ENCODE data around the gene ADCY3. TPM values are rescaled to one million over a fixed set of nuclear protein-coding genes. Genes with fewer than 3 reads are reported as not detected.
A peak's percentile ranks its signal among the peaks of the same experiment; 100 is the strongest.

Gene ADCY3
- total RNA-seq, 4 donors from 2014 or later = 14.8 to 48.3 (median 34.3) TPM

DNA sequence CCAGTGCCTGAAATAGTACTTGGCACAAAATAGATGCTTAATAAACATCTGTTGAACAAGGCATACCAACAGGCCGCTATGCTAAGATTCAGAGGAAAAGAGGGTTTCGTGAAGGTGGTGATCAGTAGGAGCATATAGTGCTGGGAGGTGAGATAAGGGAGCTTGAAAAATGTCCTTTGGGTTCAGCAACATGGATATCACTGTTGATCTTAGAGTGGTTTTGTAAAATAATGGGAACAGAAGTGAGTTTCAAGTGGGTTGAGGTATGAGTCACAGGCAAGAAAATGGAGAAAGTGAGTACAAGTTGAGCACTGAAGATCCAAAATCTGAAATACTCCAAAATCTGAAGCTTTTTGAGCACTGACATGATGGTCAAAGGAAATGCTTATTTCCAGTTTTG is 122.4 kb downstream of the ADCY3 start:
- intact Hi-C loops (cut with DNase I) = no loop called here
- TF ChIP-seq, protein P1, sequence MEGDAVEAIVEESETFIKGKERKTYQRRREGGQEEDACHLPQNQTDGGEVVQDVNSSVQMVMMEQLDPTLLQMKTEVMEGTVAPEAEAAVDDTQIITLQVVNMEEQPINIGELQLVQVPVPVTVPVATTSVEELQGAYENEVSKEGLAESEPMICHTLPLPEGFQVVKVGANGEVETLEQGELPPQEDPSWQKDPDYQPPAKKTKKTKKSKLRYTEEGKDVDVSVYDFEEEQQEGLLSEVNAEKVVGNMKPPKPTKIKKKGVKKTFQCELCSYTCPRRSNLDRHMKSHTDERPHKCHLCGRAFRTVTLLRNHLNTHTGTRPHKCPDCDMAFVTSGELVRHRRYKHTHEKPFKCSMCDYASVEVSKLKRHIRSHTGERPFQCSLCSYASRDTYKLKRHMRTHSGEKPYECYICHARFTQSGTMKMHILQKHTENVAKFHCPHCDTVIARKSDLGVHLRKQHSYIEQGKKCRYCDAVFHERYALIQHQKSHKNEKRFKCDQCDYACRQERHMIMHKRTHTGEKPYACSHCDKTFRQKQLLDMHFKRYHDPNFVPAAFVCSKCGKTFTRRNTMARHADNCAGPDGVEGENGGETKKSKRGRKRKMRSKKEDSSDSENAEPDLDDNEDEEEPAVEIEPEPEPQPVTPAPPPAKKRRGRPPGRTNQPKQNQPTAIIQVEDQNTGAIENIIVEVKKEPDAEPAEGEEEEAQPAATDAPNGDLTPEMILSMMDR (IDR thresholded peaks at IDR 0.05) = no peak
- no peak for TF ChIP-seq POLR2A (IDR thresholded peaks at IDR 0.05)
- Histone ChIP-seq H3K4me1 (peaks cover 4 to 17% (median 5%) of the 10 kb centered on the region in 3 donors), H3K9me3 (no peaks in the 10 kb centered on the region), H3K36me3 (peaks cover 0 to 20% (median 0%) of the 10 kb centered on the region in 3 donors), H3K27ac (no peak overlapping the region), H3K4me3 (no peak overlapping the region), H3K27me3 (no peaks in the 10 kb centered on the region)
- 92 to 97% methylated on average over 2 of the region's 2 CpGs for WGBS, 2 donors
- DNase-seq = no peak

DNA sequence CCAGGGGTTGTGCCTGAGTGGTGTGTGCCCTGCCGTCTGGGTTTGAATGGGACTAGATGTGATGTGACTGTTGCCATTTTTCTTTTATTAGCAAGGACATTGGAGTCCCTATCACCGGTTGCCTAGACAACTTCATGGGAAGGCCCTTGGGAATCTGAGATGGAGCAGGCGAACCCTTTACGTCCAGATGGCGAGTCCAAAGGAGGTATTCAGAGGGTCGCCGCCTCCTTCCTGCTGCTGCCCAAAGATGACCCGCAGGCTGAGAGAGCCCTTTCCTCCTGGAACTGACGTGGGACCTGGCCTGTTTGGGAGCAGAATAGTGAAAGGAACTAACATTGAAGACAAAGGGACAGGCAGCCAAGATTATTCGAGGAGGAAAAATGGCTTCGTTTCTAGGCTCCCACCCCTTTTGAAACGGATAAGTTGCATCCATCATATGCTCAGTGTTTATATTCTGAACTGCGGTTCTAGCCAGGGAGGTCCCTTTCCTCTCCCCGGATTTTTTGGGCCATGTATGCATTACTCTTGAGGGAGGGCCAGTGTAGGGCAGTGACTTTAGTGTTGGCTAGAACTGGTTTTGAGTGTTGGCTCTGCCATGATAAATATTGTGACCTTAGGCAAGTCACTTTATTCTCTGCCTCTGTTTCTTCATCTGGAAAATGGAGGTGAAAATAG is 126.1 kb downstream of the ADCY3 start:
- Histone ChIP-seq H3K27ac (peak overlapping the region; percentile 92 to 100 (median 96)), H3K4me3 (peak overlapping the region; percentile 53 to 95 (median 73)), H3K36me3 (peaks cover 0 to 26% (median 0%) of the 10 kb centered on the region in 3 donors), H3K9me3 (no peaks in the 10 kb centered on the region), H3K27me3 (no peaks in the 10 kb centered on the region), H3K4me1 (peaks cover 4 to 36% (median 13%) of the 10 kb centered on the region in 3 donors)
- DNase-seq = no peak
- TF ChIP-seq, protein P1 (IDR thresholded peaks at IDR 0.05) = no peak
- no peak for TF ChIP-seq POLR2A (IDR thresholded peaks at IDR 0.05)
- intact Hi-C loops (cut with DNase I) = no loop called here
- 0 to 6% methylated on average over 9 to 10 of the region's 14 CpGs for WGBS, 2 donors

DNA sequence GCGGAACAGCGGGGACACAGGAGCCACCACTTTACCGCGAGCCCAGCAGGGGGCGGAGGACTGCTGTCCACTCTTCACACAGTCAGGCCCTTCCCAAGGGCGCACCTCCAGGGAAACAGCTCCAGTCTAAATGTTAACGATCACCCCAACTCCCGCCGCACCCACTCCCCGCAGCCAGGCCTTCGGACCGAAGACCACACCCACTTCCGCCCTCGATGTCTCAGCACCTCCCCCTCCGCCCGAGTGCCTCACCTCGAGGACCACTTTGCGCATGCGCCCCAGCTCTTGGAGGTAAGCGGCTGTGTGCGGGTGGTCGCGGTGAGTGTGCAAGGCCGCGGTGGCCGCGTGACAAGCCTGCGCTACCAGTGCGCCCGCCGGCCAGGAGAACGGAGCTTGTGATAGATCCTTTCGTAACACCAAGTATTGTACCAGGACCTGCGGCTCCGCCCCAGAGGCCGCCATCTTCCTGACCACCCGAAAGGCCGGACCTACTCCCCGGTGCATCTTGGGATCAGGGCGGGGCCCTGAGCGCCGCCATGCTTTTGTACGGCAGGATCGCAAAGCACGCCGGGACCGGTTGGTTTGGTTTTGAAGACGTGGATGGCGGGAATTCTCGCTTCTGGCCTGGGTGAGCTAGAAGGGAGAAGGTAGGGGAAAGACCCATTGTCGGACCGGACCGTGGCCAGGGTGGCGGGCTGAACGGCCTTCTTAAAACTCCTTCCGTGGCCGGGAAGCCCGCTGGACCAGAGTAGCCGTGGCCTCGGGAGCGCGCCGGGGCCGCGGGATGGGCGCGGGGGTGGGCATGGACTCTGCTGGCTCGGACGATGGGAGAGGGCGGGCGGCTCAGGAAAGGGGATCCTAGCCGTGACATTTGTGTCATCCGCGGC is 126.9 kb downstream of the ADCY3 start, which contains the start of the genes CENPO and PTRHD1:
TSS of gene CENPO (plus strand) at position 552 of the 887 bp plus-strand sequence. CDS start 495 bp downstream, outside the sequence.
TSS of gene PTRHD1 (minus strand) at position 518 of the 887 bp plus-strand sequence. CDS start at position 504, 14 bp downstream.
- DNase-seq = peak; percentile 83
- Histone ChIP-seq H3K36me3 (peaks cover 0 to 20% (median 0%) of the 10 kb centered on the region in 3 donors), H3K4me3 (peak within 1 kb of the TSS; percentile 53 to 95 (median 73)), H3K27ac (peak within 1 kb of the TSS; percentile 92 to 100 (median 96)), H3K9me3 (no peaks in the 10 kb centered on the region), H3K4me1 (peaks cover 4 to 36% (median 13%) of the 10 kb centered on the region in 3 donors), H3K27me3 (no peaks in the 10 kb centered on the region)
- TF ChIP-seq POLR2A (IDR thresholded peaks at IDR 0.05) = peak in 3 of 4 donors; percentile 32 to 70 (median 33)
- TF ChIP-seq, protein P1 (IDR thresholded peaks at IDR 0.05) = peak; percentile 26 to 78 (median 63)
- 0% methylated on average over 5 of the region's 74 CpGs; no CpG with 5 or more reads in 1 of the 2 donors for WGBS, 2 donors
- intact Hi-C loops (cut with DNase I) = no loop called here

DNA sequence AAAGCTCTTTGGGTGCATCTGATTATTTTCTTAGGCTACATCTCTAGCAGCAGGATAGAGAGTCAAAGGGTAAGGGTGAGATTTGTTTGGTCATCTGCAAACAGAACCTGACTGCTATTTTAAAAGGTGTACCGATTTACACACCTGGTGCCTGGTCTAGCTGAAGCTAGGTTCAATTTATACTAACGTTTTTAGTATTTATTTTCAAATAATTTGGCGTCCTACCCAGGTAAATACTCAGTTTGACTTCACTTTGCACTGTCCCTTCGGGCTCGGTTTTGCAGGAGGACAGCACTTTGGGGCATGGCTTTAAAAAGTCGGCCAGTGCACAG is 127.5 kb downstream of the ADCY3 start:
- intact Hi-C loops (cut with DNase I) = no loop called here
- peak overlapping the region; percentile 53 to 95 (median 73) for H3K4me3 ChIP-seq
- no peak for TF ChIP-seq POLR2A (IDR thresholded peaks at IDR 0.05)
- TF ChIP-seq, protein P1 (IDR thresholded peaks at IDR 0.05) = no peak
- H3K9me3 ChIP-seq = no peaks in the 10 kb centered on the region
- no peak for DNase-seq
- no peaks in the 10 kb centered on the region for H3K27me3 ChIP-seq
- peak overlapping the region; percentile 92 to 100 (median 96) for H3K27ac ChIP-seq
- 3 to 4% methylated on average over 4 to 5 of the region's 6 CpGs for WGBS, 2 donors
- H3K36me3 ChIP-seq = peaks cover 0 to 19% (median 0%) of the 10 kb centered on the region in 3 donors
- peaks cover 4 to 36% (median 13%) of the 10 kb centered on the region in 3 donors for H3K4me1 ChIP-seq

Data from esophagus squamous epithelium (tissue), 5 donors.